Stimulated activated CD8-positive, alpha-beta memory T cell treated with anti-CD3 and anti-CD28 coated beads, Interleukin-4, amount 100 ng/mL, for 4 hours (primary cell): ENCODE measurements around the gene LCE1E.

Experiments
- DNase-seq, 2 donors: peaks; one replicate each; pipeline ENCODE4 v3.0.0-alpha.2; 2020; ENCODE audit warnings: low read depth in 2 of 2, low spot score in 1 of 2

LCE1E gene

DNA sequence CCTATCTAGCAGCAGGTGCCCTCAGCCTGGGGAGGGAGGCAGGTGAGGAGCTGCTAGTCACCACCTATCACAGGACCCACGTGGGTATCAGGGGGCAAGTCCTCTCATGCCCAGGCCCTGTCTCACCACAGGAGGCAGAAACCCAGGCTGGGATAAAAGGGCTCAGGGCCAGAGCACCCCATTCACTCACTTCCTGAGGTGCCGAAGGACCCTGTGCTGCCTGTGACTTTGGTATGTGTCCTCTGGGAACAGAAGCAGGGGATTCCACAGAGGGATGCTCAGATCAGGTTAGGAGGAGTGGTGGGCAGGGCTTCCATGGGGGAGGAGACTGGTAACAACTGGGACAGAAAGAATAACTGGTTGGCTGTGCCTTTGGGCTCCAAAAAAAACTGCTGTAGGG, at the start of gene LCE1E:
LCE1E (plus strand) TSS at position 181 of the 400 bp plus-strand sequence. CDS start 1,043 bp downstream, outside the sequence.
- DNase-seq = no peak

DNA sequence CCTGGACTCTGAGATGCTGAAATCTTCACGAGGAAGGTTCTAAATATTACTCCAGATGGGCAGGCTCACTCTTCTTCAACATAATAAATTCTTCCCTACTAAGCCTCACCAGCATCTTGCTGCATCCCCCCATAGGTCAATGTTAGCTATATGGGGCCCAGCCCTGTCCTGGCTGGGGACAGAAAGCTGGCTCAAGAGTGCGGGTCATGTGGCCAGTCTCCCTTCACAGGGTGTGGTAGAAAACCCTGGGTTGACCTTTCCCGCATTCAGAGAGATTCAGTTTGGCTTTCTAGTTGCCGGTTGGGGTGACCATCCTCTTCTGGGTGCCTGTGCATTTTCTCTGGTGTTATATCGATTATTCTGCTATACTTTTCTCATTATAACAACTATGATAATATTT, 48.1 kb upstream of the LCE1E start:
- no peak for DNase-seq

GRCh38 chr1:152739841-152740240, 46.2 kb upstream of the LCE1E start:
- no peak for DNase-seq

DNA sequence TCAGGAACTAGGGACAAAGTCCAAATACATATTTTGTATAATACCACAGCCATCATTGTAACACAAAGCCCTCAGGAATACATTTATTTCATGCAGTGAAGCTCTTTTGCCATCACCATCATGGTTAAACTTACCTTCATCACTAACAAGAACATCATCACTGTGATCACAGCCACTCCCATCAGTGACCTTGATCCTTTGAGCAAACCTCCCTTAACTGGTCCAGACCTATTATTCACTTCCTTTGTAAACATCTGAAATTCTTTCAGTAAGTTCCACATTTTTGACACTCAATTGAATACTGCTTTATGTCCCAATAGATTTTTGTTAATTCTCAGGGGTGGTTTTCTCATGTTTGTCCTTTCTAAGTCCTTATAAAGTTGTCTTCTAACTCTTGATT, 44.4 kb upstream of the LCE1E start:
- DNase-seq = no peak

DNA sequence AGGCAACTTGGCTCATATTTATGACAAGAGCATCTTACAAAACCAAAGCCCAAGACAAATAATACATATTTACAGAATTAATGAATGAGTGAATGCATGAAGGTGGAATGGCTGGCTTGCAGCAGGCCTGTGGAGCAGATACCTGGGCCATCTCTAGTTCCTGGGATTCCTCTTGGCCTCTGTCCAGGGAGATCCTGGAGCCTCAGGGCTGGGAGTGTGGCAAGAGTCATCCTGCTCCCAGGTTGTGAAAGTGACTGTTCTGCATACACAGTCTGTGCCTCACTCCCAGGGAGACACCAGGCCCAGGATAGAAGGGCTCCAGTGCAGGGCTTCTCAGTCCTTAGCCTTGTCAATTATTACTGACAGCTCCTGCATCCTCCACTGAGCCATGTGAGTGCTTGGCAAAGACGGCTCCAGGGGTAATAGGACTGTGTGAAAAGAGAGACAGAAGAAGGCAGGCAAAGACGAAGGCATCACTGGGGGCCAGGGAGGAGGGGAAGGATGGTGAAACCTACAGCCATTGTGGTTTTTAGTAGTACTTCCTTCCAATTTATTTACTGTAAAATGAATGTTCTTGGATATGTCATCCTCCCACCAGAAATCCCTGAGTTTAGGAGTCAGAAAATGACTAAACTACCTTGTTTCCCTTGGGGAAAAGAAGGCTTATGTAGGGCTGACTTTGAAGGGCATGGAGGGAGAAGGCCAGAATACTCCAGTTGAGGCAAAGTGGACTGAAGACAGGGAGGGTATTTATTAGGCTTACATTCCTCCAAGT, 42.5 kb upstream of the LCE1E start:
- DNase-seq = no peak

GRCh38 chr1:152745289-152745704, 40.8 kb upstream of the LCE1E start:
- DNase-seq = no peak

GRCh38 chr1:152745765-152746444, 40.2 kb upstream of the LCE1E start:
- DNase-seq = no peak

- DNase-seq = no peak
Observed at GRCh38 chr1:152747831-152748230, 38.2 kb upstream of the LCE1E start.

- no peak for DNase-seq
Observed at GRCh38 chr1:152752225-152752624, 33.8 kb upstream of the LCE1E start.

DNA sequence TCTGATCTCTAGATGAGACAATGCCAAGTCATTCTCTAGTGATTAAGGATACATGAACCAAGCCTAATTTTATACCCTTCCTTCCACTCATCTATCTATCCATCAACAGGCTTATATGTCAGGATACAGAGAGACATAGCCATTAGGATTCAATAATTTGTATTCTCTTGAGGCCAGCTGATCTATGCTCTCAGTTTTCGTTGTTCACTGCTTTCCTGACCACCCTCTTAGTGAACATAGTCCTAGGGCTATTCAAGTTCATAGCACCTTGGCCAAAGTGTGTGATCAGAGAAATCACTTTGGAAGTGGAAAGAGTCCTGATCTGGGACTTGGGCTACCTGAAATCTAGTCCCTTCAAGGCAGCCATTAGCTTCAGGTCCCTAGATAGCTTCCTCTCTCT, 32.5 kb upstream of the LCE1E start:
- DNase-seq = no peak

DNA sequence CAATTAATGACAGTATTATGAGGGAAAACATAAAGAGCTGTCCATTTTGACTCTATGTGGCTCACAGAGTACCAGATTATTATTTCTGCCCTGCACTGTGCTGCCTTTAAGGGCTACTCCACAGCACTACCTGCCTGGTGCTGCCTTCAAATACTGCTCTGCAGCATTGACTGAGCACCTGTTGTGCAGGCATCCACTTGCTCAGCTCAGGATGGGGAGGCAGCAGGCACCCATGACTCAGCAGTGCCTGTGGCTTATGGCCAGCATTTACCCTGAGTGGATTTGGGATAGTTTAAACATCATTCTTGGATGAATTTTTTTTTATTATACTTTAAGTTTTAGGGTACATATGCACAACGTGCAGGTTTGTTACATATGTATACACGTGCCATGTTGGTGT, 29.2 kb upstream of the LCE1E start:
- no peak for DNase-seq

- no peak for DNase-seq
Observed at GRCh38 chr1:152757747-152758146, 28.3 kb upstream of the LCE1E start, which contains the start of gene KPRP. TSS of gene KPRP (plus strand) at chr1:152758025. CDS start at chr1:152759589, 1,564 bp downstream.

DNA sequence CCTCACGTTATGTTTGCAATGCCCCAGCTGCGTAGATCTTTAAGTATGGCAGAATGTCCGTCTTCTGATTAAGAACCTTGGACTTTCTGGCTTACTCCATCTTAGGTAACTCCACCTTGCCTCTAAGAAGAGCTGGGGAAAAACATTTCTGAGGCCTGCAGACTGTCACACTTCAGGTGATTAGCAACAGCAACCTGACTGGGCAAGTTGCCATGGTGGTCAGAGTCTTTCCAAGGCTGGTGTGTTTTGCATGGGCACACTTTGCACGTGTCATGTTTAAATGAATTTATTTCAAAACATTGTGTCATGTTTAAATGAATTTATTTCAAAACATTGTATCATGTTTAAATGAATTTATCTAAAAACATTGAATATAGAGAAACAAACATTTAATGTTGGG, 27.4 kb upstream of the LCE1E start:
- no peak for DNase-seq

GRCh38 chr1:152759453-152760173, 26.4 kb upstream of the LCE1E start:
- no peak for DNase-seq

- no peak for DNase-seq
Observed at GRCh38 chr1:152760551-152761190, 25.4 kb upstream of the LCE1E start.

GRCh38 chr1:152761609-152762213, 24.3 kb upstream of the LCE1E start:
- no peak for DNase-seq

- DNase-seq = no peak
Observed at GRCh38 chr1:152768847-152769533, 17.1 kb upstream of the LCE1E start.

DNA sequence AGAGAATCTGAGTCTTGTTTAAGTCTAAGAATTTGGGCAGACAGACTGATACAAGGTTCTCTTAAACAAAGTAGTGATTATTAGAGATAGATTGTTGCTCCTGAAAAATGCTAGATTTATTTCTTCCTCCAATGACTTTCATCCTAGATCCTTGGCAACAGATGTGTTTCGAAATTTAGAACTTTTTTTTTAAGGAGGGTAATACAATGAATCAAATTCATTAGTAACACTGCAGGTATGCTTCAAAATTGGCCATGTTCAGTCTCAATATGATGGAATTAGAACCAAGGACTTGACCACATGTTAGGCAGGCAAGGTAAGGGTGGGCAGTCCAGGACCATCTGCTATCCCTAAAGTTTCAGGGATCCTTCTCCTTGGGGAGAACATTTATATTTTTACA, 15.6 kb upstream of the LCE1E start:
- no peak for DNase-seq

GRCh38 chr1:152774875-152775274, 11.2 kb upstream of the LCE1E start, which contains the start of gene LCE1F:
TSS of gene LCE1F (plus strand) at chr1:152775140. CDS start at chr1:152776372, 1,232 bp downstream.
- no peak for DNase-seq

GRCh38 chr1:152776361-152776760, 9.7 kb upstream of the LCE1E start:
- DNase-seq = no peak
